IMR-90 (cell line): ENCODE results near the gene MINDY2. TPM values are rescaled to one million over a fixed set of nuclear protein-coding genes. Genes with fewer than 3 reads are reported as not detected.

Experiments
- ATAC-seq: fragments of 200-7000 bp; cut with Tn5 transposase; 2 replicates; pipeline ENCODE4 v1.9.1; 2020; ENCODE audit warnings: low read depth, mild to moderate bottlenecking, moderate library complexity
- BruUV-seq: library from RNA; stranded (reverse); fragments of 400-500 nt; replicated peaks from 2 replicates; lab custom pipeline; 2021; lab: Mats Ljungman, UMichigan
- CTCF ChIA-PET: fragments of 300-600 bp; formaldehyde crosslinking; extraction: SDS; loops from one replicate; lab custom pipeline; 2021; ENCODE audit warnings: antibody characterized with exemption; lab: Yijun Ruan, JAX
- POLR2A ChIA-PET: fragments of 300-600 bp; sonication (Branson Sonifier 250); formaldehyde crosslinking; loops from one replicate; lab custom pipeline; 2022; ENCODE audit warnings: antibody characterized with exemption; ENCODE audit not compliant: unreplicated experiment; lab: Charles Lee
- DNase-seq: peaks from one replicate; pipeline ENCODE4 v3.0.0; 2013
- H2AFZ ChIP-seq: replicated peaks from 2 replicates; pipeline ENCODE3; 2013; ENCODE audit warnings: low read length, mild to moderate bottlenecking; ENCODE audit not compliant: poor library complexity
- H2AK5ac ChIP-seq: 2 replicates; pipeline ENCODE4 v1.6.1; 2013; ENCODE audit warnings: low read depth, low read length, inconsistent platforms
- H2AK9ac ChIP-seq: replicated peaks from 2 replicates; pipeline ENCODE3; 2013; ENCODE audit warnings: mild to moderate bottlenecking, low read depth, low read length, moderate library complexity; ENCODE audit not compliant: poor library complexity
- H2BK120ac ChIP-seq: 2 replicates; pipeline ENCODE4 v1.6.1; 2013; ENCODE audit warnings: low read depth, low read length, inconsistent platforms
- H2BK15ac ChIP-seq: 3 replicates; pipeline ENCODE4 v1.6.1; 2013; ENCODE audit warnings: low read depth, low read length, inconsistent platforms
- H2BK20ac ChIP-seq: 2 replicates; pipeline ENCODE4 v1.6.1; 2013; ENCODE audit warnings: low read depth, mild to moderate bottlenecking, inconsistent platforms, low read length, moderate library complexity
- H2BK5ac ChIP-seq: 2 replicates; pipeline ENCODE4 v1.6.1; 2013; ENCODE audit warnings: mild to moderate bottlenecking, low read depth, low read length, inconsistent platforms; ENCODE audit not compliant: poor library complexity, severe bottlenecking
- H3K14ac ChIP-seq: replicated peaks from 2 replicates; pipeline ENCODE4 v1.6.1; 2013; ENCODE audit warnings: low read depth, low read length, inconsistent platforms
- H3K18ac ChIP-seq: 2 replicates; pipeline ENCODE4 v1.6.1; 2013; ENCODE audit warnings: low read depth, low read length, control low read depth
- H3K23ac ChIP-seq: 2 replicates; pipeline ENCODE4 v1.6.1; 2013; ENCODE audit warnings: low read depth, low read length, inconsistent platforms
- H3K27ac ChIP-seq: 2 replicates; pipeline ENCODE4 v1.5.1; 2013; ENCODE audit warnings: mild to moderate bottlenecking, control low read depth, low read length; ENCODE audit not compliant: insufficient read depth
- H3K27me3 ChIP-seq: 2 replicates; pipeline ENCODE4 v1.6.1; 2013; ENCODE audit warnings: low read length; ENCODE audit not compliant: control insufficient read depth, insufficient read depth
- H3K36me3 ChIP-seq: 2 replicates; pipeline ENCODE4 v1.6.1; 2013; ENCODE audit warnings: low read length, mixed read lengths; ENCODE audit not compliant: control insufficient read depth, insufficient read depth
- H3K4ac ChIP-seq: 2 replicates; pipeline ENCODE4 v1.6.1; 2013; ENCODE audit warnings: low read depth, low read length, inconsistent platforms
- H3K4me1 ChIP-seq: 2 replicates; pipeline ENCODE4 v1.6.1; 2013; ENCODE audit warnings: low read length, mixed read lengths; ENCODE audit not compliant: control insufficient read depth, insufficient read depth
- H3K4me2 ChIP-seq: 2 replicates; pipeline ENCODE4 v1.6.1; 2013; ENCODE audit warnings: low read depth, mild to moderate bottlenecking, control low read depth, low read length, moderate library complexity
- H3K4me3 ChIP-seq: 2 replicates; pipeline ENCODE4 v1.5.1; 2013; ENCODE audit warnings: low read depth, mild to moderate bottlenecking, control low read depth, low read length, moderate library complexity; ENCODE audit not compliant: insufficient read depth
- H3K56ac ChIP-seq: 2 replicates; pipeline ENCODE4 v1.6.1; 2013; ENCODE audit warnings: low read length, inconsistent platforms; ENCODE audit not compliant: insufficient read depth; ENCODE audit errors: extremely low read depth
- H3K79me1 ChIP-seq, 2 experiments: 2 replicates each; pipeline ENCODE4 v1.6.1; 2013; ENCODE audit warnings: low read length in 2 of 2, inconsistent platforms in 1 of 2, low read depth in 1 of 2
- H3K9ac ChIP-seq: 2 replicates; pipeline ENCODE4 v1.6.1; 2013; ENCODE audit warnings: low read depth, low read length, control low read depth
- H3K9me1 ChIP-seq: 2 replicates; pipeline ENCODE4 v1.6.1; 2013; ENCODE audit warnings: low read length, inconsistent platforms; ENCODE audit not compliant: insufficient read depth
- H3K9me3 ChIP-seq: 2 replicates; pipeline ENCODE4 v1.6.1; 2013; ENCODE audit warnings: low read length; ENCODE audit not compliant: control insufficient read depth, insufficient read depth
- H4K20me1 ChIP-seq: 2 replicates; pipeline ENCODE4 v1.6.1; 2013; ENCODE audit warnings: low read length, inconsistent platforms; ENCODE audit not compliant: insufficient read depth
- H4K5ac ChIP-seq: 2 replicates; pipeline ENCODE4 v1.6.1; 2013; ENCODE audit warnings: mild to moderate bottlenecking, low read depth, low read length, control low read depth
- H4K8ac ChIP-seq, 2 experiments: 2 replicates each; pipeline ENCODE4 v1.6.1; 2013; ENCODE audit warnings: low read depth in 2 of 2, low read length in 2 of 2, control low read depth in 1 of 2, inconsistent platforms in 1 of 2
- H4K91ac ChIP-seq: 2 replicates; pipeline ENCODE4 v1.6.1; 2013; ENCODE audit warnings: low read depth, low read length, inconsistent platforms; ENCODE audit not compliant: insufficient read depth
- MAFK ChIP-seq: IDR thresholded peaks from 2 replicates; pipeline ENCODE4 v1.6.1; 2012; ENCODE audit warnings: low read depth, low read length, improper control_type of control experiment
- RCOR1 ChIP-seq: IDR thresholded peaks from 2 replicates; pipeline ENCODE4 v1.6.1; 2012; ENCODE audit warnings: mild to moderate bottlenecking, low read length, improper control_type of control experiment; ENCODE audit not compliant: insufficient replicate concordance
- RFX5 ChIP-seq: IDR thresholded peaks from 2 replicates; pipeline ENCODE4 v1.8.0; 2012; ENCODE audit warnings: low read depth, mild to moderate bottlenecking, low read length, moderate library complexity
- SMC3 ChIP-seq: fragments of 150-350 bp; IDR thresholded peaks from 2 replicates; pipeline ENCODE4 v1.6.1; 2016; ENCODE audit warnings: low read depth, mild to moderate bottlenecking, antibody characterized with exemption, low read length, moderate library complexity
- WGBS, 2 experiments: methylation state at CpG; one replicate each; pipeline versions ENCODE4 v1.1.5 to v1.1.7; 2013; ENCODE audit warnings: missing lambda C conversion rate in 2 of 2; ENCODE audit not compliant: insufficient read length in 1 of 2; ENCODE audit errors: extremely low coverage in 2 of 2; 5-methylcytosine and 5-hydroxymethylcytosine counted together
- dilution Hi-C: fragments of 300-500 bp; cut with HindIII; formaldehyde crosslinking; loops from one replicate; pipeline ENCODE4 v1.14.3; 2018; ENCODE audit warnings: low sequenced_read_pairs; ENCODE audit not compliant: unreplicated experiment
- in situ Hi-C: fragments of 300-500 bp; cut with MboI; formaldehyde crosslinking; loops from 3 replicates; pipeline ENCODE4 v1.14.3; 2019; ENCODE audit warnings: low sequenced_read_pairs, inconsistent platforms, mixed read lengths
- intact Hi-C: fragments of 100-400 bp; cut with micrococcal nuclease; formaldehyde crosslinking; loops from 2 replicates; pipeline ENCODE4 v1.10.0; 2022
- polyA plus RNA-seq, 3 experiments: library from polyadenylated mRNA; depleted of rRNA; stranded (reverse); fragments of >200 nt; gene quantifications; 2 replicates each; pipeline ENCODE4 v1.2.3, GENCODE V29; 2012; ENCODE audit warnings: low replicate concordance in 1 of 3
- total RNA-seq: library from RNA; depleted of rRNA; stranded (reverse); fragments of >200 nt; gene quantifications from 2 replicates; pipeline ENCODE4 v1.2.3, GENCODE V29; 2012
- TF ChIP-seq, protein P1 (sequence below): conservative IDR thresholded peaks from 2 replicates; pipeline ENCODE4 v1.5.1; 2012; ENCODE audit warnings: mild to moderate bottlenecking, low read depth, low read length, improper control_type of control experiment

The MINDY2 gene
- total and polyA plus RNA-seq, 2 of the 4 experiments (the other 2 are of a cell fraction): 4.0 to 9.3 TPM

DNA sequence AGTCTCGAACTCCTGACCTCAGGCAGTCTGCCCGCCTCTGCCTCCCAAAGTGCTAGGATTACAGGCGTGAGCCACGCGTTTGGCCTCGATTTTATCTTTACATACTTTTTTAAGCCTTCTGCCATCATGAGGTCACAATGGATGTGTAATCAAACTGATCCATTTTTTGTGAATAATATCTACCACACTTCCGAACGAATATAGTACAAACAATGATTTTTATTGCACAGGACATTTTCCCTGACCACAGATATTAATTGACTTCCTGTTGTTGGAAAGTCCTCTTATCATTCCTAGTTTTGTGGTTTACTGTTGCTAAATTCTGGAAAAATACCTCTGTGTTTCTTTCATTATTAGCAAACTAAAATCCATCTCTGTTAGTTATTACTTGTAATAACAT lies 68.9 kb downstream of the MINDY2 start:
- H2BK5ac ChIP-seq: no peak overlapping the region
- ChIA-PET POLR2A (no interaction called here), CTCF (no interaction called here)
- H3K56ac ChIP-seq: no peak overlapping the region
- no peaks in the 10 kb centered on the region for H3K9me3 ChIP-seq
- no CpG with 5 or more reads among the region's 8 CpGs for WGBS, 2 experiments
- H4K20me1 ChIP-seq: no peaks in the 10 kb centered on the region
- H2AK5ac ChIP-seq: no peak overlapping the region
- no peaks in the 10 kb centered on the region for H3K27me3 ChIP-seq
- BruUV-seq: no TSS peak
- intact Hi-C loops (no loop called here), in situ Hi-C loops (no loop called here), dilution Hi-C loops (no loop called here)
- no peak overlapping the region for H2BK20ac ChIP-seq
- H3K36me3 ChIP-seq: peaks cover 9% of the 10 kb centered on the region
- TF ChIP-seq, protein P1, sequence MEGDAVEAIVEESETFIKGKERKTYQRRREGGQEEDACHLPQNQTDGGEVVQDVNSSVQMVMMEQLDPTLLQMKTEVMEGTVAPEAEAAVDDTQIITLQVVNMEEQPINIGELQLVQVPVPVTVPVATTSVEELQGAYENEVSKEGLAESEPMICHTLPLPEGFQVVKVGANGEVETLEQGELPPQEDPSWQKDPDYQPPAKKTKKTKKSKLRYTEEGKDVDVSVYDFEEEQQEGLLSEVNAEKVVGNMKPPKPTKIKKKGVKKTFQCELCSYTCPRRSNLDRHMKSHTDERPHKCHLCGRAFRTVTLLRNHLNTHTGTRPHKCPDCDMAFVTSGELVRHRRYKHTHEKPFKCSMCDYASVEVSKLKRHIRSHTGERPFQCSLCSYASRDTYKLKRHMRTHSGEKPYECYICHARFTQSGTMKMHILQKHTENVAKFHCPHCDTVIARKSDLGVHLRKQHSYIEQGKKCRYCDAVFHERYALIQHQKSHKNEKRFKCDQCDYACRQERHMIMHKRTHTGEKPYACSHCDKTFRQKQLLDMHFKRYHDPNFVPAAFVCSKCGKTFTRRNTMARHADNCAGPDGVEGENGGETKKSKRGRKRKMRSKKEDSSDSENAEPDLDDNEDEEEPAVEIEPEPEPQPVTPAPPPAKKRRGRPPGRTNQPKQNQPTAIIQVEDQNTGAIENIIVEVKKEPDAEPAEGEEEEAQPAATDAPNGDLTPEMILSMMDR: no peak
- TF ChIP-seq SMC3 (no peak), RFX5 (no peak), MAFK (no peak), RCOR1 (no peak)
- ATAC-seq (no peak), DNase-seq (no peak)
- H3K23ac ChIP-seq: no peak overlapping the region
- no peak overlapping the region for H4K91ac ChIP-seq
- H3K4me1 ChIP-seq: no peaks in the 10 kb centered on the region
- no peak overlapping the region for H2BK15ac ChIP-seq
- no peak overlapping the region for H3K4me2 ChIP-seq
- H4K5ac ChIP-seq: no peak overlapping the region
- no peaks in the 10 kb centered on the region for H3K9me1 ChIP-seq
- no peak overlapping the region for H3K18ac ChIP-seq
- H3K14ac ChIP-seq: no peak overlapping the region; the same call in 1 of the 2 replicates
- H3K27ac ChIP-seq: no peak overlapping the region
- H3K4ac ChIP-seq: no peak overlapping the region
- no peak overlapping the region for H3K4me3 ChIP-seq
- no peak overlapping the region for H3K9ac ChIP-seq
- no peak overlapping the region for H2BK120ac ChIP-seq
- no peak overlapping the region for H2AFZ ChIP-seq
- H4K8ac ChIP-seq: no peak overlapping the region
- H2AK9ac ChIP-seq: no peak overlapping the region
- peaks cover 2 to 4% of the 10 kb centered on the region in 2 experiments; a peak in 1 of 4 replicates for H3K79me1 ChIP-seq
